22Rv1 (cell line): ENCODE results near the gene FAM81A.

Experiments
- H3K27ac ChIP-seq: fragments of 450-650 bp; 2 replicates; pipeline ENCODE4 v1.5.1; 2017
- ZFX ChIP-seq: fragments of 450-650 bp; IDR thresholded peaks from 2 replicates; pipeline ENCODE4 v1.6.1; 2017; ENCODE audit warnings: antibody characterized with exemption, borderline replicate concordance
- TF ChIP-seq, protein P1 (sequence below): fragments of 450-650 bp; IDR thresholded peaks from 2 replicates; pipeline ENCODE4 v1.5.1; 2017; ENCODE audit warnings: mild to moderate bottlenecking

Gene FAM81A

DNA sequence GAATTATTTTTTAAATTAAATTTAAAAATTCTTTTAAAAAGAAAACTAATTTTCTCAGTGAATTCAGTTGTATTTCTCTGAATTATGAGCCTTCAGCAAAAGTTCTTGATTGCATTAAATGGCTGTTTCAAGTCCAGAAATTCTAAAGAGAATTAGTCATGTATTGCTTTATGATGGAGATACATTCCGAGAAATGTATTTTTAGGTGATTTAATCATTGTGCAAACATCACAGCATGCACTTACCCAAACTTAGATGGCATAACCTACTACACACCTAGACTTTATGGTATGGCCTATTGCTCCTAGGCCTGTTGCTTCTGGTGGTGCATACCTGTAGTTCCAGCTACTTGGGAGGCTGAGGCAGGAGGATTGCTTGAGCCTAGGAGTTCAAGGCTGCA, 129.3 kb downstream of the FAM81A start:
- no peak overlapping the region for H3K27ac ChIP-seq

DNA sequence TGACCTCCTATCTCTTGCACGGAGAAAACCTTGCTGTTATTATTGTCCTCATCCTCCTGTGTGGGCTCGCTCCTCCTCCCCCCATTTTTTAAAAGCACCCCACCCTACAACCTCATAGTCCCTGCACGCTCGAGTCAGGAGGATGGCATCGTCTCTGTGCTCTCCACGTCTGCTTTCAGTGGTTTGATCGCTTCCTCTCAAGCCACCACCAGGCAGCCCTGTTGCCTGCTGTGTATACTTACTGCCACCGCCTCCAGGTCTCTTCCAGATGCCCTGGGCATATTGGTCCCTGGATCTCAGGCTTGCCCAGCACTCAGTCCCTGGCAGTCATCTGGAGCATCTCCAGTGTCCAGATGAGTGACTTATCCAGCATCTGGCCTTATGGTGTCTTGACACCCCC, 131.5 kb downstream of the FAM81A start:
- no peak for TF ChIP-seq ZFX
- TF ChIP-seq, protein P1, sequence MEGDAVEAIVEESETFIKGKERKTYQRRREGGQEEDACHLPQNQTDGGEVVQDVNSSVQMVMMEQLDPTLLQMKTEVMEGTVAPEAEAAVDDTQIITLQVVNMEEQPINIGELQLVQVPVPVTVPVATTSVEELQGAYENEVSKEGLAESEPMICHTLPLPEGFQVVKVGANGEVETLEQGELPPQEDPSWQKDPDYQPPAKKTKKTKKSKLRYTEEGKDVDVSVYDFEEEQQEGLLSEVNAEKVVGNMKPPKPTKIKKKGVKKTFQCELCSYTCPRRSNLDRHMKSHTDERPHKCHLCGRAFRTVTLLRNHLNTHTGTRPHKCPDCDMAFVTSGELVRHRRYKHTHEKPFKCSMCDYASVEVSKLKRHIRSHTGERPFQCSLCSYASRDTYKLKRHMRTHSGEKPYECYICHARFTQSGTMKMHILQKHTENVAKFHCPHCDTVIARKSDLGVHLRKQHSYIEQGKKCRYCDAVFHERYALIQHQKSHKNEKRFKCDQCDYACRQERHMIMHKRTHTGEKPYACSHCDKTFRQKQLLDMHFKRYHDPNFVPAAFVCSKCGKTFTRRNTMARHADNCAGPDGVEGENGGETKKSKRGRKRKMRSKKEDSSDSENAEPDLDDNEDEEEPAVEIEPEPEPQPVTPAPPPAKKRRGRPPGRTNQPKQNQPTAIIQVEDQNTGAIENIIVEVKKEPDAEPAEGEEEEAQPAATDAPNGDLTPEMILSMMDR, result no peak

More for the DNA sequence above, 129.3 kb downstream of the FAM81A start:
- TF ChIP-seq, protein P1, result no peak
- TF ChIP-seq ZFX, result no peak

DNA sequence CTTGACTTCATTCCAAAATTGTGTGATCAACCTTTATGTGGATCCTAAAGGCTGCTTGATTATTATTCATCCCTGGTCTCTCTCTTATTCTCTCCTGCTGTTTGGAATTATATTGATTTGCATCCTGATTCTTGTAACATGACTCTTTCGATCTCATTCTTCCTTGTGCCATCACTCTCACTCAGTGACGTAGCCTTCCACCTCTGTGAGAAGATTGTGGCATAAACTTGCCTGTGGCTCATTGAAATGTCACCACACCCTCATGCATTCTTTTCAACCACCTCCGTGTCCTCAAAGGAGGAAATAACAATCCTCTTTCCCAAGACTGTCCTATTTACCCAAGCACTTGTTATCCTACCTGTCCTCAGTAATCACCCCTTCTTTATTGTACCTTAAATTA, 132.3 kb downstream of the FAM81A start:
- H3K27ac ChIP-seq, result no peak overlapping the region
- TF ChIP-seq, protein P1, result no peak
- no peak for TF ChIP-seq ZFX

More for the DNA sequence above, 131.5 kb downstream of the FAM81A start:
- no peak overlapping the region for H3K27ac ChIP-seq

DNA sequence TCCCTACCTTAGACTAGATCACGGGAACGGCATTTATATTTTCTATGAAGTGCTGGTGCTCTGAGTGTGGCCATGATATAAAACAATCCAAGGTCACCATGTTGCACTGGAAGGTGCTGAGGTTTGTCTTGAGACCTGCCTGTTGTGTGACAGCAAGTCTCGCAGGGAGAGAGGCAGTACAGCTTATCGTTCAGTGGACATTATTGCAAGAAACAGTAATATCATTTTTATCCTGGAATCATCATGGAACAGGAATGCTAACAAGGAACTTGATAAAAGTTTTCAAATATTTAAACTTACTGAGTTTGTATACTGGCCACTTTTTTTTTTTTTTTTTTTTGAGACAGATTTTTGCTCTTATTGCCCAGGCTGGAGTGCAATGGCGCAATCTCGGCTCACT, 133.6 kb downstream of the FAM81A start:
- TF ChIP-seq ZFX, result no peak
- TF ChIP-seq, protein P1, result no peak
- H3K27ac ChIP-seq, result no peak overlapping the region
